GM21717 (cell line): ENCODE results near the gene KLHL11.

ENCODE experiments used
- ATAC-seq: cut with Tn5 transposase; IDR thresholded peaks from one replicate; pipeline ENCODE4 v1.9.1; 2021; ENCODE audit warnings: mild to moderate bottlenecking, moderate library complexity; ENCODE audit not compliant: unreplicated experiment

Gene KLHL11

GRCh38 chr17:41811549-41812380 lies 53.5 kb downstream of the KLHL11 start, which contains the start of gene P3H4:
Gene P3H4 (minus strand): TSS chr17:41811949. CDS start chr17:41811915, 34 bp downstream.
- no peak for ATAC-seq

GRCh38 chr17:41810659-41811548 lies 54.3 kb downstream of the KLHL11 start:
- no peak for ATAC-seq

DNA sequence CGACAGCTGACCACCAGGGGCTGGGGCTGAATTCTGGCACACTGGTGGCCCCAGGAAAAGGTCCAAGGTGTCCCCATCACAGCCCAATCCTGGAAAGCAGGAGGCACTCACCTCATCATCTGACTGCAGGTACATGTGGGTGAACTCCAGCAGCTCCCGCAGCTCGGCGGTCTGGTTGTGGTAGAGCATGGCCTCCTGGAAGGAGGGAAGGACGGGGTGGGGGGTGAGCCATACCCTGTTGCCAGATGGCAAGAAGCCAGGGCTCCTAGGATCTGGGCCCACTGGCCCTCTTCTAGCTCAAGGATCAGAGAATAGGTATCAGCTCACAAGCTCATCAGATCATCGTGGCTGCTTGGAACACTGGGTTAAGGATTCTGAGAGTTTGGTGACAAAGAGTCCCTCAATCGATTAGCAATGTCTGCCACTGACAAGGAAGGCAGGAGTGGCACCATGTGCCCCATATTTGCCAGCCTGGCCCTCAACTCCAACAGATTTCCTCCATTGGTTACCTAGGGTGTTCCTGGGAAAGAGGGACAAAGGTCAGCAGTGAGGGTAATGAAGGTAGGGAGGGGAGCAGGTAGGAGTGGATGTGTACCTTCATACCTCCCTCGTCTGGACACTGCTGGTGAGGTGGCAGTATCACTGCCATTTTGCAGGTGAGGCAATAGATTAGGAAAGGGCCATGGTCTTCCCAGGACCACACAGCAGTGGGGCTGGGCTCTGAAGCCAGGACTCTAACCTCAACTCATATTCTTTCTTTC lies 58.4 kb downstream of the KLHL11 start:
- no peak for ATAC-seq
